Fibroblast of mammary gland (primary cell): ENCODE results near the gene ATP6V1B1.

Experiments used
- DNase-seq: peaks from one replicate; pipeline ENCODE4 v3.0.0-alpha.2; 2010; ENCODE audit warnings: low read depth
- H3K4me3 ChIP-seq: 2 replicates; pipeline ENCODE4 v1.5.1; 2011; ENCODE audit warnings: low read depth, mild to moderate bottlenecking, low read length, moderate library complexity; ENCODE audit not compliant: control insufficient read depth
- TF ChIP-seq, protein P1 (sequence below): conservative IDR thresholded peaks from 2 replicates; pipeline ENCODE4 v1.5.1; 2011; ENCODE audit warnings: low read depth, low read length, inconsistent platforms; ENCODE audit not compliant: control insufficient read depth, insufficient read depth

ATP6V1B1 gene

DNA sequence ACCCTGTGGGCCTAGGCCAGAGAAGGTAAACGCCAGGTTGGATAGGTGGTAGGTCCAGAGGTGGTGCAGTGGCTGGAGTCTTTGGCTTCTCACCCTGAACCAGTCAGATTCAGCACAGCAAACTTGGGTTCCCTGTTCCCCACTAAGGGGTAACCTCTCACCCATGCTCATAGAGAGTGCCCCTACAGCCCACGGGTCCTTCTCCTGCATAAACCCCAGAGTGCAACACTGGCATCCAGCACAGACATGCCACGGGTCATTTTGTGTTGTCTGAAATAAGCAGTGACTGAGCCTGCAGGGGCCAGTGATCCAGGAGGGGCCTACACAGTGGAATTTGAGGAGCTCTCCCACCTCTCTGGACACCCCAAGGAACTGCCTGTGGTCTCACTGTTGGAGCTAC is 40.5 kb upstream of the ATP6V1B1 start:
- TF ChIP-seq, protein P1, sequence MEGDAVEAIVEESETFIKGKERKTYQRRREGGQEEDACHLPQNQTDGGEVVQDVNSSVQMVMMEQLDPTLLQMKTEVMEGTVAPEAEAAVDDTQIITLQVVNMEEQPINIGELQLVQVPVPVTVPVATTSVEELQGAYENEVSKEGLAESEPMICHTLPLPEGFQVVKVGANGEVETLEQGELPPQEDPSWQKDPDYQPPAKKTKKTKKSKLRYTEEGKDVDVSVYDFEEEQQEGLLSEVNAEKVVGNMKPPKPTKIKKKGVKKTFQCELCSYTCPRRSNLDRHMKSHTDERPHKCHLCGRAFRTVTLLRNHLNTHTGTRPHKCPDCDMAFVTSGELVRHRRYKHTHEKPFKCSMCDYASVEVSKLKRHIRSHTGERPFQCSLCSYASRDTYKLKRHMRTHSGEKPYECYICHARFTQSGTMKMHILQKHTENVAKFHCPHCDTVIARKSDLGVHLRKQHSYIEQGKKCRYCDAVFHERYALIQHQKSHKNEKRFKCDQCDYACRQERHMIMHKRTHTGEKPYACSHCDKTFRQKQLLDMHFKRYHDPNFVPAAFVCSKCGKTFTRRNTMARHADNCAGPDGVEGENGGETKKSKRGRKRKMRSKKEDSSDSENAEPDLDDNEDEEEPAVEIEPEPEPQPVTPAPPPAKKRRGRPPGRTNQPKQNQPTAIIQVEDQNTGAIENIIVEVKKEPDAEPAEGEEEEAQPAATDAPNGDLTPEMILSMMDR = no peak
- DNase-seq = no peak
- no peak overlapping the region for H3K4me3 ChIP-seq

DNA sequence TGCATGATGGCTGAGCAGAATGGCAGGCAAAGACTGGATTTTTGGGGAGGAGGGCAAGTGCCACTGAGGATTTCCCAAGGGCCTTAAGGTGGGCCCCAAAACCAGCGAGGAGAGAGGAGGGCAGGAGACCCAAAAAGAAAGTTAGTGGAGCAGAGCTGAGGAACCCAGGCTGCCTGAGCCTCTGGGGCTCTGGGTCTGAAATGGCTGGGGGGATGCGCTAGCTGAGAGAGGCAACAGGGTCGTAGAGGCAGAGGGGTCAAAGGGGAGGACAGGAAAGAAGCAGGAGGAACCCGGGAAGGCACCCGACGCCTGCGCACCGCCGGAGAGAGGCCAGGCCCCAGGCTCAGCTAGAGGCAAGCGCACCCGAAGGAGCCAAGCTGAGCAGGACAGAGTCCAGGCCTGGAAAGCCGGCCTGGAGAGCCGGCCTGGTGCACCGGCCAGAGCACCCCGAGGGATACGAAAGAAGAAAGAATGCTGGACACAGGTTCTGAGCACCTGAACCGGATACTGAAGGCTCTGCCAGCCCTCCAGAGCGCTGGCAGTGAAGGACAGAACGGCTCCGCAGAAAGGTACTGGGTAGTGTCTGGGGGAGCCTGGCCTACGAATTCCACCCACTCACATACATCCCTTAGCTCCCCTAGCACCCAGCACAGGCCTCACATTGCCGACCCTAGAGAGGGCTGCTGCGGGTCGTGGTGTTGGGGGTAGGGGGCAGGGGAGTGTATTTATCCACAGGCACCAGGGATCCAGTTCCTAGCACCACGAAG is 39.5 kb upstream of the ATP6V1B1 start:
- TF ChIP-seq, protein P1 = no peak
- no peak overlapping the region for H3K4me3 ChIP-seq
- no peak for DNase-seq

DNA sequence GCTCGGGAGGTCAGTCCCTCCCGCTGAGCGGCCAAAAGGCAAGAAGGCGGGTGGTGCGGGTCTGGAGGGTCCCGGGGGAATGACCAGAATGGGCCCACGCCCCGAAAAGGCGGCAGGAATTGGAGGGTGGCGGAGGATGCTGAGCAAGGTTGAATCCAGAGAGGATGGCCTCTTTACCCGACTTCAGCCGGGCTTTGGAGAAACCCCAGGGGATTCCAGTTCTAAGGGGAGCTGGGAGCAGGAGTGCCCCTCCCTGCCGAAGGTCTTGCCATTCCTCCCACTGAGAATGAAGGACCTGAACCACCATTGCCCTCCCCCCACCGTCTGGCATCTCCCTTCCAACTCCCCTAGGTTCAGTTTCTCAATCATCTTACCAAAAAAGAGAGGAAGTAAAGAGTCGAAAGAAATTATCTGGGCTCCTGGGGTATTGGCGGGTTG is 38.9 kb upstream of the ATP6V1B1 start:
- no peak overlapping the region for H3K4me3 ChIP-seq
- no peak for DNase-seq
- TF ChIP-seq, protein P1 = no peak

DNA sequence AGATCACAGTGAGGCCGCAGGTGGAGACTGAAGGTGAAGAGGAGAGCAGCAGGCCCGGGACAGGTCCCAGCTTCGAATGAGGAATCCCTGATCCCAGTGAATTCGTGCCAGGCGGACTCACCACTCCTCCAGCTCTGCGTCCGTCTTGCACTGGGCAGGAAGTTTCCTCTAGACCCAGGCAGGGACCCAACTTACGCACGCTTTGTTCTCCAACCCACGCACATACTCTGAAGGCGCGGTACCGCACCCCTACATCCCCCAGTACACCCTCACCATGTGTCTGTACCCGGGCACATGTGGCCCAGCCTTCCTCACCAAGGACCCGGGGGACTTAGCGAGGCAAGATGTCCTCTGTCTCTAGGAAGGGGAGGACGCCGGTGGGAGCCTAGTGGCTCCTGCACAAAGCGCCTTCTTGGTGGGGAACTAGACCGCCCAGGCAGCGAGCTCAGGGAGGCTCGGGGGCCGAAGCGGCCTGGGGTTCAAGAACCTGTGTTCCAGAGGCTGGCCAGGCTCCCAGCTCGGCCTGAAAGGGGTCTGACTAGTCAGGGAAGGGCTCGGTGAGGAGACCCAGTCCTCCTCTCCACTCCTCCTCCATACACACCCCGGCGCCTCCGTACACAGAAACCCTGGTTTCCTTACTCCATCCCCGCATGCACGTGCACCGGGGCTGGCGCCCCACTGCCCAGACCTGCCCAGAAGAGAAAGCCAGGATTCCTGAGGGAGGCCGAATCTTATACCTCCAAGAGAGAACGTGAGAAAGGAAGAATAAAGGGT is 38.3 kb upstream of the ATP6V1B1 start:
- no peak overlapping the region for H3K4me3 ChIP-seq
- TF ChIP-seq, protein P1 = no peak
- peak; percentile 59 for DNase-seq

GRCh38 chr2:70897977-70898226 is 37.8 kb upstream of the ATP6V1B1 start:
- TF ChIP-seq, protein P1 = no peak
- no peak overlapping the region for H3K4me3 ChIP-seq
- no peak for DNase-seq

DNA sequence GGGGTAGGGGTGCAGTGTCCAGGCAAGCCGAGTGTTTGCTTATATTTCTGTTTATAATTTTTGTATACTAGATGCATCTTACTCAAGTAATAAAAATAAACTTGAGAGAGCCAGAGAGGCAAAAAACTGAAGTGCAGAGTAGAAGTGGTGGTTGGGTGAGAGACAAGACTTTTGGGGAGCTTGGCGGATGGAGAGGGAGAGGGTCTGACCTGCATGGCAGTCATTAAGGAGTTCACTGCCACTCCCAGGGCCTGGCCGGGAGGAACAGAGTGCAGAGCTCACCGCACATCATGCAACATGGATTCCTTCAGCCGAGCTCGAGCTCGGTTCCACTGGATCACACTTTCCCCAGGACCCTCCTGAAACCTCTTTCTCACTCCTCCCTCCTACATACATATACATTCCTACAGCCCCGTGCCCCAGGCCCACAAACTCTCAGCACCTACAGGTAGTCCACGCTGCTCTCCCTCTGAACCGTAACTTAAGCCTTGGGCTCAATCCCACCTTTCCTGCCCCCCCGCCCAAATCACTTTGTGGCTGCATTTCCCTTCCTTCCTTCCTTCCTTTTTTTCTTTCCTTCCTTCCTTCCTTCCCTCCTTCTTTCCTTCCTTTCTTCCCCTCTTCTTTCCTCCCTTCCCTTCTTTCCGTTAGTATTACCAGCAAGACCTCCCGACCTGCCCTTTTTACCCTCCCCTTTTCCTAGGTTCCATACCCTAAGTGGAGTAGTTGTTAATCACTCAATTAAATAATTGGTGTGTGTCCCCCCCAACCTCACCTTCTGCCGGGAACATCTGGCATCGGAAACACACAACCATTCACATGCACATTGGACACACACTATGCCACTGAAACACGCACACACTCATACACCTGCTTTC is 37.1 kb upstream of the ATP6V1B1 start:
- DNase-seq = no peak
- H3K4me3 ChIP-seq = no peak overlapping the region
- TF ChIP-seq, protein P1 = no peak
